ENCODE measurements around the gene SPATA9. TPM values are rescaled to one million over a fixed set of nuclear protein-coding genes. Genes with fewer than 3 reads are reported as not detected.

Gene SPATA9
- polyA plus RNA-seq, 1 experiment, result 2.4 TPM

GRCh38 chr5:95686651-95687050, 3.9 kb upstream of the SPATA9 start:
- ChIA-PET CTCF (interaction anchor here (0.6 to 1.0 kb wide), 2 partner anchors 22 to 148 kb away, joined by 3 to 4 read pairs; no protein-coding TSS in a partner anchor), POLR2A (no interaction called here)
- Histone ChIP-seq H3K27ac (ENCODE audit: low read depth, low read length) (no peak overlapping the region), H3K9me3 (ENCODE audit: control insufficient read depth, insufficient read depth, low read length) (no peaks in the 10 kb centered on the region), H3K27me3 (ENCODE audit: control insufficient read depth, insufficient read depth, low read length) (no peaks in the 10 kb centered on the region), H3K4me3 (ENCODE audit: low read depth, low read length) (no peak overlapping the region)
- no peak for TF ChIP-seq CTCF (IDR thresholded peaks at IDR 0.05; ENCODE audit: low read depth, low read length)
- DNase-seq (ENCODE audit: low read depth, low spot score), result no peak

GRCh38 chr5:95684361-95684760, 1.6 kb upstream of the SPATA9 start:
- no peaks in the 10 kb centered on the region; the same call in 1 of the 2 replicates for H3K9me3 ChIP-seq (ENCODE audit: control insufficient read depth, insufficient read depth, low read length)
- POLR2A ChIA-PET, result no interaction called here

GRCh38 chr5:95673081-95673480, 9.7 kb downstream of the SPATA9 start:
- Histone ChIP-seq H3K4me3 (ENCODE audit: low read depth, low read length) (no peak overlapping the region), H3K27me3 (ENCODE audit: control insufficient read depth, insufficient read depth, low read length) (no peaks in the 10 kb centered on the region), H3K9me3 (ENCODE audit: control insufficient read depth, insufficient read depth, low read length) (no peaks in the 10 kb centered on the region), H3K27ac (ENCODE audit: low read depth, low read length) (no peak overlapping the region)
- ChIA-PET POLR2A (interaction anchor here (0.9 to 1.9 kb wide), 2 partner anchors 58 to 87 kb away, joined by 3 to 10 read pairs; partner anchors contain the start of gene RHOBTB3), CTCF (interaction anchor here (2.3 kb wide), 1 partner anchor 9 kb away, joined by 20 read pairs; no protein-coding TSS in a partner anchor)
- TF ChIP-seq CTCF (IDR thresholded peaks at IDR 0.05; ENCODE audit: low read depth, low read length), result no peak
- no peak for DNase-seq (ENCODE audit: low read depth, low spot score)

More at GRCh38 chr5:95684361-95684760, 1.6 kb upstream of the SPATA9 start:
- DNase-seq (ENCODE audit: low read depth, low spot score), result no peak
- H3K27me3 ChIP-seq (ENCODE audit: control insufficient read depth, insufficient read depth, low read length), result no peaks in the 10 kb centered on the region
- H3K27ac ChIP-seq (ENCODE audit: low read depth, low read length), result no peak overlapping the region
- no peak for TF ChIP-seq CTCF (IDR thresholded peaks at IDR 0.05; ENCODE audit: low read depth, low read length)
- CTCF ChIA-PET, result no interaction called here
- H3K4me3 ChIP-seq (ENCODE audit: low read depth, low read length), result no peak overlapping the region

GRCh38 chr5:95672641-95673040, 10.2 kb downstream of the SPATA9 start:
- no peak overlapping the region for H3K4me3 ChIP-seq (ENCODE audit: low read depth, low read length)
- CTCF ChIA-PET, result interaction anchor here (1.2 to 2.3 kb wide), 2 partner anchors 8 to 9 kb away, joined by 7 to 20 read pairs; no protein-coding TSS in a partner anchor
- POLR2A ChIA-PET, result interaction anchor here (1.9 kb wide), 1 partner anchor 58 kb away, joined by 10 read pairs; the partner anchor contains the start of gene RHOBTB3
- no peak for TF ChIP-seq CTCF (IDR thresholded peaks at IDR 0.05; ENCODE audit: low read depth, low read length)
- H3K27ac ChIP-seq (ENCODE audit: low read depth, low read length), result no peak overlapping the region
- no peak for DNase-seq (ENCODE audit: low read depth, low spot score)
- no peaks in the 10 kb centered on the region for H3K27me3 ChIP-seq (ENCODE audit: control insufficient read depth, insufficient read depth, low read length)
- no peaks in the 10 kb centered on the region for H3K9me3 ChIP-seq (ENCODE audit: control insufficient read depth, insufficient read depth, low read length)

- no peak for TF ChIP-seq CTCF (IDR thresholded peaks at IDR 0.05; ENCODE audit: low read depth, low read length)
- ChIA-PET POLR2A (no interaction called here), CTCF (interaction anchor here (0.9 to 1.2 kb wide), 2 partner anchors 8 to 25 kb away, joined by 3 to 7 read pairs; partner anchors contain the start of gene RFESD)
- H3K9me3 ChIP-seq (ENCODE audit: control insufficient read depth, insufficient read depth, low read length), result no peaks in the 10 kb centered on the region
- H3K27ac ChIP-seq (ENCODE audit: low read depth, low read length), result no peak overlapping the region
- H3K27me3 ChIP-seq (ENCODE audit: control insufficient read depth, insufficient read depth, low read length), result no peaks in the 10 kb centered on the region
- H3K4me3 ChIP-seq (ENCODE audit: low read depth, low read length), result no peak overlapping the region
- DNase-seq (ENCODE audit: low read depth, low spot score), result no peak
Measured at GRCh38 chr5:95671826-95672225, 11.0 kb downstream of the SPATA9 start.

Data from AG04450 (cell line).